HG03045 (cell line): Measurements from ENCODE around the gene THSD7A.
A peak's percentile ranks its signal among the peaks of the same experiment; 100 is the strongest.

ENCODE experiments used
- ATAC-seq: cut with Tn5 transposase; IDR thresholded peaks from one replicate; pipeline ENCODE4 v1.9.1; 2021; ENCODE audit warnings: mild to moderate bottlenecking, moderate library complexity; ENCODE audit not compliant: unreplicated experiment

The THSD7A gene

GRCh38 chr7:11642276-11642675, 189.7 kb downstream of the THSD7A start:
- ATAC-seq = no peak

DNA sequence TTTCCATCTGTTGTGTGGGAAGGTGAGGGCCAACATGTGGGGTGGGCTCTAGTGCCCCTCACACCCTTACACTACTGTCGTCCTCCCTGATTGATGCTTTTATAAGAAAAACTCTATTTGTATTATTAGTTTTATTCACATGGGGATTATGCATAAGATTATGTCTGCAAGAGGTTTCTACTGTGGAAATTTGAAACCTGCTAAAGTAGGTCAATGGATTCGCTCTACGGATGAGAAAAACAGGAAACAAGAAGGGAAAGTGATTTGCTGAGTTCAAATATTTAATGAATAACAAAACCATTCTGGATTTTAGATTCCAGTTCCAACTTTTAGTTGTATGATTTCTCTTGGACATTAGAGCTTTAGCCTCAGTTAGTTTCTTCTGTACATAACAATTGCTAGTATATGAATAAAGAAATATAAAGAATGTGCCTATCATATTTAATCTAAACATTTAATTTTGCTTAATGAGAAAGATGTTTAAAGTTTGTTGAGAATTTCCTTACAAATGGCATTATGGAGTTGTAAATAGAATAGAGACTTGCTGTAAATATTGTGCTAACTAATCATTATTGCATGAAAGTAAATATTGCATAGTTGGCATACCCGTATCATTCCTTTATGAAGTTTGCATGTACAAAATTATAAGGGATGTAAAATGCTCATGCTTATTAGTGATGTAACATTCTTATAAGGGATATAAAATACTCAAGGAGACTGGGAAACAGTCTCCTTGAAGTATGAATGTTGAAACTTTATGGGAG, 193.8 kb downstream of the THSD7A start:
- no peak for ATAC-seq

DNA sequence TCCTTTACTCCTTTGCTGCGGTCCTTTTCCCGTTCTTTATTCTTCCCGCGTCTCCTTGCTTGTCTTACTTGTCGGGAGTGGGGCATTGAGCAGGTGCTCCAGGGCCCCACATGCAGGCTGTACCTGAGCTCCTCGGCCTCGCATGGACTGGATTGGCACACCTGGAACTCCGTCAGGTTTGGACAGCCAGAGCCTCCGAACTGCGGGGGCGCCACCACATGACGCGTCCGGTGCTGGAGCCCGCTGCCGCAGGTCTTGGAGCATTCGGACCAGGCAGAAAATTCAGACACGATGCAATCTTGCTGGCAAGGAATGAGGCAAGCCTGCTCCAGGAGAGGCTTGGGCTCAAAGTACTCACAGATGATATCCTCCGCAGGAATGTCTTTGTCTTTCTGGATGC, 195.7 kb downstream of the THSD7A start:
- no peak for ATAC-seq

GRCh38 chr7:11633310-11633709, 198.7 kb downstream of the THSD7A start:
- ATAC-seq = no peak

DNA sequence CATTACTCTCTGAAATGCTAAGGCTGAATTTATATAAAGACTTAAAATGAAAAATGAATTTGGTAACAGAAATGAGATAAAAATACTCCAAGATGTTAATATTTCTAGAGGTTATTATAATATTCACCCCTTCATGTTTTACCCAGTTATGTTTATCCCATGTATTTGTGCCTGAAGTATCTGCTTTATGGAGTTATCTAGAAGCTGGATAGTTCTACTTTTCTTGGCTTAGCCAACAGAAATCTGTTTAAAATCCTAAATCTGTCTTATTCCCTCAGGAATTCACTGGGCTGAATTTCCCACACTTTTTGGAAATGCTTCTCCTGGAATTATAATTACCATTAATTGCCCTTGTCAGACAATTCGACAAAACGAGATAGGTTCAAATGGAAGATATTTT, 201.6 kb downstream of the THSD7A start:
- no peak for ATAC-seq

DNA sequence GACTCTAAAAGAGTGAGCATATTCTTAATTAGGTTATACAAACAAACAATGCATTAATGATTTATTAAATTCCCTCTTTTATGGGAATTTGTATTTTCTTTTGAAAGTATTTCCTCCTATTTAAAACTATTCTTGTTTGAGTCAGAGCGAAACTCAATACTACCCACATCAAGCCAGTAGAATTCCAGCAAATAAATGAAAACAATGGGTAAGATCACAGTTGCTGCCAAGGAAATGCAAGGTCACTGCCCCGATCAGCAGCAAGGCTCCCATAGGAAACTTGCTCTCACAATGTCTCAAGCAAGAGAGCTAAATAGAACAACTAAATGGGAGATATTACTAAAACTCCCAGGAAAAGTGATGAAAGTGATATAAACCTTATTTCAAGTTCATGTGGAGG, 206.3 kb downstream of the THSD7A start:
- ATAC-seq = no peak

- no peak for ATAC-seq
Observed at GRCh38 chr7:11623093-11623678, 208.8 kb downstream of the THSD7A start.

DNA sequence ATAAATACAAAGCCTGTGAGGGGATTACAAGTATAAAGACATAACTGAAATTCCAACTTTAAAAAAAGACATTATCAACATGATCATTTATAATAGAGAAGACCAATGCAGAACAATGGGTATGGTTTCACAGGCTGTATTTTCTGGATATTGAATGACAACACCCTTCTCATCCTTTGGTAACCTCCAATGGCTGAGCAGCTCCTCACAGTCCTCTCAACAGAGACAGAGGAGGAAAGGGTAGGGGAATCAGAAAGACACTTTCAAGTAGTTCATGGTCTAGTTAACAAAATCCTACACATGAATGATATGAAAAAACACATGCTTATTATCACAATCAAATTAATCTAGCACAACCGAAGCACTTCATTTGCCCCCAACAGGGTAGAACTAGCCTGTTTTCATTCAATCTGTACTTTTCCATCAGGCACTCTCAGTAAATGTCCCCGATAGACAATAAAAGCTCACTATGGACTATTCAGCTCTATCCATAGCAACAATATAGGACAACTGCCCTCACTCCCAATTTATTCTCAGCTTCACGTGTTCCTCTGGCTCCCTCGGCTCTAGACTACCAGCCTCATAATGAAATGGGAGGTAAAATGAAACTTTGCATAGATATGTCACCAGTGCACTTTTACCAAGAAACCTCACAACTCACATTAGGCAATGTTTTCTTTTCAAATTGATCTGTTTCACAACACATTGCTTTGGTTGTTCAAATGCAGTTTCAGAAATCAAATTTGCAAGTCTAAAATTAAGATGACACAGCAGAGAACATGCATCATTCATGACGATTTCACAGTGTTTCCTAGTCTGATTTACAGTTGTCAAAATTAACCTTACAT, 211.4 kb downstream of the THSD7A start:
- ATAC-seq = no peak

GRCh38 chr7:11616466-11616865, 215.5 kb downstream of the THSD7A start:
- ATAC-seq = no peak

- no peak for ATAC-seq
Observed at GRCh38 chr7:11615174-11615573, 216.8 kb downstream of the THSD7A start.

DNA sequence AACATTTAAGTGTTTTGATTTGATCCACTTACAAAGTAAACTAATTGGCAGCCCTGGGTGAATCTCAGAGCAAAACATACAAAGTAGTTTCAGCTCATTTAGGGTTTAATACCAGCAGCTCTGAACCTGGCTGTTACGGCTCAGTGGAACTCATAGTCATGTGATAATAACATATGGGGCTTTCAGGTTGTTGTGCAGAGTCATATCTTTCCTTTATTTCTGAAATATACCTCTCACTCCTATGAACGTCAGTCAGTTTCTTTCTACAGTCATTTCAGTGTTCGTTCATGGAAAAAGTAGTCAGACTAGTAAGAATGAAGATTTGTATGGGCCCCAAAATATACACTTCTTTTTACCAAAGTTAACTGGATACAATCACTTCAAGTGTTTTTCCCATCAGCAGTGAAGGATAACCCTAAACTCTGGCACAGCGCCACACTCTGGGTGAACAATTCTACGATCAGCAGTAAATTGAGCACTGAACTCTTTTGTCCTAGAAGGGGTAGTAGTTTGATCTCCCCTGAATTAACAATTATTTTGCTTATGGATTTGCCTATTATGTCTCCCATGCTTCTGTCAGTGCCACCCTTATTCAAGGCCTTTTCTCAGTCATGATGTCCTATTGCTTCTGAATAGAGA, 218.6 kb downstream of the THSD7A start:
- ATAC-seq = peak; percentile 88

DNA sequence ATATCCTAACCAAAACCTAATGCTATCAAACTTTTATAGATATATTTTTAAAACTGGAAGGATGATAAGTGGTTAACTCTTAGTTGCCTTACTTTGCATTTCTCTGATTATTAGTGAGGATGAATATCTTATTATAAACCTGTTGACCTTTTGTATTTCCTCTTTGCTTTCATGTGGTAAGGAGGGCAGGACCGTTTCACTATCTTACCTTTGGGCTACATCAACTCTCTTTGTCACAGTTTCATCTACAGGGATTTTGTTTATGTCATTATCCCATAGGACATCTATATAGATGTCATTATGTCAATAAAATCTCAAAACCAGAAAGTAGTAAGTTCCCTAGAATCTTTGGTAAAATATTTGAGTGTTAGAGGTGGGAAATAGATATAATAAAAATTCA, 219.3 kb downstream of the THSD7A start:
- peak; percentile 18 for ATAC-seq

DNA sequence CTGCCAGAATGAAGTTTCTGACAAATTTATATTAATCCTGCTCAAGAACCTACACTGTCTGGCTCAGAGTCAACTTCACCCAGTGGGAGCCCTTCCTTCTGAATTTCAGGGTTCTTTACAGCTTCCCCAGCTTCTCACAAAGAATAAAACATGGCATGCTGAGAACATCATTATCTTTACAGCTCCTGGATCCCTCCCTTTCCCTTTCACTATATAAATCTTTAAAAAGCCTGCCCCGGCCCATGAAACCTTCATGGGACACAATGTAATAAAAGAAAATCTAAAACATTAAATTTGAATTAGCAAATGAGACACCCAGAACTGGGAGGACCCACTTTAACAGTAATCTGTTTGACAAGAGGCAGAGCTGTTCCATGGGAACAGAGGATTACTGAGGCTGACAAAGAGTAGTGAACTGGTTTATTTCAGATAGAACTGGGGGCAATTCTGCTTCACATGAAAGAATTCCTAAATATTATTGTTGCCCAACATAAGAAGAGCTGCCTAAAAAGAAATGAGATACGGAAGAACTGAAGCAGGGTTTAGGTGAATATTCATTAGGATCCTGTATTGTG, 222.8 kb downstream of the THSD7A start:
- ATAC-seq = no peak

- no peak for ATAC-seq
Observed at GRCh38 chr7:11607686-11608085, 224.3 kb downstream of the THSD7A start.

DNA sequence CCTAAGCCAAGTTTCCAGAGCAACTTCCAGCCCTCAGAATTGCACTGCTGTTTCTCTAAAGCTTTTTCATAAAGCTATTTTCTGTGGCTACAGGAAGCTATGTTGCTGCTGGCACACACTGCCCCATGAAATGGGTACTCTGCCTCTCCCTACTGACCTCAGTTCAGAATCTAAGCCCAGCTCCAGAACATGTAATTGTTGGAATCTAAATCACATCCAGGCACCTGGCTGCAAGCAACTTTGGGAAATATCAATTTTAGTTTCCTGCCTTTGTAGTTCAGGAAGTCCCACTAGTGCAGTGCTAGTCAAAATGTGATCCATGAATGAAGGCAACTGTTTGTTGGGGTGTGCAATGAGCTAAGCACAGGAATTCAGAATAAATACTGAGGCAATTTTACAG, 226.2 kb downstream of the THSD7A start:
- no peak for ATAC-seq

GRCh38 chr7:11604505-11604904, 227.5 kb downstream of the THSD7A start:
- no peak for ATAC-seq

GRCh38 chr7:11601761-11602160, 230.2 kb downstream of the THSD7A start:
- no peak for ATAC-seq

DNA sequence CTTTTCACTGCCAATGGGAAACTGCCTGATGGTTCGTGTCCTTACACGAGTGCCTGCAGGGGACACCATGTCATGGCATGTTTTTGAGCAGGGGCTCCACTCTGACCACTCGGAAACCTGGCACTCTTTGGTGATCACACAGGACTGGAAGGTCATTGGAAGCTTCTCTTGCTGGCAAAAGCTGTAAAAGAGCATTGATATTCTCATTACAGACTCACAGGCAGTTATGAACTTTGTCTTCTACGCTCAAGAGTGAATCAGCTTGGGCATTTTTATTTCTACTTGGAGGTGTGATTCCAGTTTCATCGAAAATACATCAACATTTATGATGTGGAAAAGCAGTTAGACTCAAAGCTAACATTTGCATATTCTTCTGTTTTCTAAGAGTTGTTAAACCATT, 238.7 kb downstream of the THSD7A start:
- ATAC-seq = no peak

DNA sequence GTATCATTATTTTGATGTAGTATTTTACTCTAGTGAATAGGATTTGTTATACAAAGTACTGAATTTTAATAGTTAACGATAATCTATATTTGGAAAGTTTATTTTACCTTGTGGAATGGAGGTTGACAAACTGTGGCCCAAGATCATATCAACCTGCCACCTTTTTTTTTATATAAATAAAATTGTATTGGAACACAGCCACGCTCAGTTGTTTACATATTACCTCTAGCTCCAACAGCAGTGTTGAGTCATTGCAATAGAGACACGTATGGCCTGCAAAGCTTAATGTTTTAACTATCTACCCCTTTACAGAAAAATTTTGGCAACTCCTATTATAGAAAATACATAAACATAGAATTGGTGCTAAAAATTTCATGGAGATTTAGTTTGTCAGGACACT, 239.3 kb downstream of the THSD7A start:
- ATAC-seq = no peak

- ATAC-seq = no peak
Observed at GRCh38 chr7:11591943-11592342, 240.1 kb downstream of the THSD7A start.

GRCh38 chr7:11591055-11591633, 240.9 kb downstream of the THSD7A start:
- no peak for ATAC-seq
